Measurements from ENCODE around the gene ICAM3.

DNA sequence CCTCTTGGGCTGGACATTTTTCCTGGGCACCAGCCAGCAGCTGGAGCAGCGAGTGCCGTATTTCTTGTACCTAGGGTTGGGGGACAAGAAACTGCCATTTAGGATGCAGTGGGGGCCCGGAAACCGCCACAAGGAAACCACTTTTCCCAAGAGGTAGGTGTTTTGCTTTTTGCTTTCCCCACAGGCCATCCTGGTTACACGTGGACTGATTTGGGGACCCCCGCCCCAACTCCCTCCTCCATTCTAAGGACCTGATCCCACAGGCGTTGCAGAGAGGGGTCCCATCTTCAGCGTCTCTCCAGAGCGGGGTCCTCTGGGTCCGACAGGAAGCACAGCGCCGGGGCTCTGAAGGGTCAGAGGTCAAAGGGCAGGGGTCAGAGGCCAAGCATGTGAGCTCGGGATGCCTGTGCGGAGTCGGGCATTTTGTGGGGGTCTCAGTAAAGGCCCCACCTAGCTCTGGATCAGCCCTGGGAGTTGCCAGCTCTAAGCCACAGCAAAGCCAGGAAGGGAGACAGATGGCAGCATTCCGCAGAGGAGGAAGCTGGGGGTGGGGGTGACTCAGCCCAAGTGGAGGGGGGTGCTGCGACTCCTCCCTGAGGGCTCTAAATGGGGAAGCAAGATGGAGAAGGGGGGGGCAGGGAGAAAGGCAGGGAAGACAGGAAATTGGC is 34.2 kb downstream of the ICAM3 start:
- TF ChIP-seq, protein P1, sequence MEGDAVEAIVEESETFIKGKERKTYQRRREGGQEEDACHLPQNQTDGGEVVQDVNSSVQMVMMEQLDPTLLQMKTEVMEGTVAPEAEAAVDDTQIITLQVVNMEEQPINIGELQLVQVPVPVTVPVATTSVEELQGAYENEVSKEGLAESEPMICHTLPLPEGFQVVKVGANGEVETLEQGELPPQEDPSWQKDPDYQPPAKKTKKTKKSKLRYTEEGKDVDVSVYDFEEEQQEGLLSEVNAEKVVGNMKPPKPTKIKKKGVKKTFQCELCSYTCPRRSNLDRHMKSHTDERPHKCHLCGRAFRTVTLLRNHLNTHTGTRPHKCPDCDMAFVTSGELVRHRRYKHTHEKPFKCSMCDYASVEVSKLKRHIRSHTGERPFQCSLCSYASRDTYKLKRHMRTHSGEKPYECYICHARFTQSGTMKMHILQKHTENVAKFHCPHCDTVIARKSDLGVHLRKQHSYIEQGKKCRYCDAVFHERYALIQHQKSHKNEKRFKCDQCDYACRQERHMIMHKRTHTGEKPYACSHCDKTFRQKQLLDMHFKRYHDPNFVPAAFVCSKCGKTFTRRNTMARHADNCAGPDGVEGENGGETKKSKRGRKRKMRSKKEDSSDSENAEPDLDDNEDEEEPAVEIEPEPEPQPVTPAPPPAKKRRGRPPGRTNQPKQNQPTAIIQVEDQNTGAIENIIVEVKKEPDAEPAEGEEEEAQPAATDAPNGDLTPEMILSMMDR (IDR thresholded peaks at IDR 0.05; ENCODE audit: borderline replicate concordance, extremely low read depth, low read length, poor library complexity, severe bottlenecking): no peak
- no peak for TF ChIP-seq EZH2 (IDR thresholded peaks at IDR 0.05; ENCODE audit: borderline replicate concordance, low read depth, low read length, severe bottlenecking)

All from DND-41 (cell line).